WTC11 (cell line): ENCODE measurements around the gene KIAA0930. TPM values are rescaled to one million over a fixed set of nuclear protein-coding genes. Genes with fewer than 3 reads are reported as not detected.

Experiments used
- ATAC-seq: fragments of 200-7000 bp; cut with Tn5 transposase; 2 replicates; pipeline ENCODE4 v1.10.0; 2021; ENCODE audit warnings: mild to moderate bottlenecking, moderate library complexity
- CTCF ChIA-PET: fragments of 300-600 bp; sonication (Branson Sonifier 250); formaldehyde crosslinking; loops from one replicate; lab custom pipeline; 2021; ENCODE audit warnings: antibody characterized with exemption; lab: Charles Lee
- POLR2A ChIA-PET: fragments of 350-600 bp; sonication (Branson Sonifier 250); formaldehyde crosslinking; loops from one replicate; lab custom pipeline; 2021; ENCODE audit warnings: antibody characterized with exemption; lab: Charles Lee
- DNase-seq: peaks from one replicate; pipeline ENCODE4 v3.0.0; 2021; ENCODE audit warnings: low spot score
- H3K27ac Mint-ChIP-seq: 2 replicates; pipeline ENCODE4 v1.8.0; 2021; ENCODE audit warnings: mixed read lengths
- H3K27me3 Mint-ChIP-seq: 2 replicates; pipeline ENCODE4 v1.8.0; 2021; ENCODE audit warnings: low read depth, mild to moderate bottlenecking, moderate library complexity, mixed read lengths
- H3K36me3 Mint-ChIP-seq: 2 replicates; pipeline ENCODE4 v1.8.0; 2021; ENCODE audit warnings: mixed read lengths
- H3K4me1 Mint-ChIP-seq: 2 replicates; pipeline ENCODE4 v1.8.0; 2022; ENCODE audit warnings: mixed read lengths
- H3K4me3 Mint-ChIP-seq: 2 replicates; pipeline ENCODE4 v1.8.0; 2021; ENCODE audit warnings: mild to moderate bottlenecking, moderate library complexity, mixed read lengths
- H3K9me3 Mint-ChIP-seq: 2 replicates; pipeline ENCODE4 v1.8.0; 2021; ENCODE audit warnings: mixed read lengths
- FOXJ3 ChIP-seq: sonication (generic); formaldehyde crosslinking; IDR thresholded peaks from 2 replicates; pipeline ENCODE4 v1.9.0; 2021; ENCODE audit warnings: missing genetic modification reagents, mild to moderate bottlenecking, borderline replicate concordance
- FOXK1 ChIP-seq: sonication (generic); formaldehyde crosslinking; IDR thresholded peaks from 2 replicates; pipeline ENCODE4 v1.8.0; 2022; ENCODE audit warnings: mild to moderate bottlenecking, moderate library complexity, missing genetic modification reagents
- KAT7 ChIP-seq: sonication (generic); formaldehyde crosslinking; IDR thresholded peaks from 2 replicates; pipeline ENCODE4 v1.8.1; 2023; ENCODE audit warnings: missing genetic modification reagents, mild to moderate bottlenecking, borderline replicate concordance
- MXD4 ChIP-seq: fragments of 250-450 bp; sonication (Bioruptor Pico); IDR thresholded peaks from 2 replicates; pipeline ENCODE4 v1.8.0; 2021; ENCODE audit warnings: mild to moderate bottlenecking, moderate library complexity, borderline replicate concordance
- NFYB ChIP-seq: sonication (generic); formaldehyde crosslinking; conservative IDR thresholded peaks from 2 replicates; pipeline ENCODE4 v1.8.0; 2022; ENCODE audit warnings: low read depth, missing genetic modification reagents
- NR1H2 ChIP-seq: sonication (generic); formaldehyde crosslinking; IDR thresholded peaks from 2 replicates; pipeline ENCODE4 v1.9.0; 2021; ENCODE audit warnings: mild to moderate bottlenecking, moderate library complexity, missing genetic modification reagents
- NR2C2 ChIP-seq: sonication (generic); formaldehyde crosslinking; IDR thresholded peaks from 2 replicates; pipeline ENCODE4 v1.8.0; 2022; ENCODE audit warnings: mild to moderate bottlenecking, missing genetic modification reagents
- RORB ChIP-seq: fragments of 250-450 bp; sonication (Bioruptor Pico); IDR thresholded peaks from 2 replicates; pipeline ENCODE4 v1.9.0; 2021; ENCODE audit warnings: mild to moderate bottlenecking
- TCF7 ChIP-seq: sonication (generic); formaldehyde crosslinking; IDR thresholded peaks from 2 replicates; pipeline ENCODE4 v1.8.0; 2022; ENCODE audit warnings: mild to moderate bottlenecking, low read depth, missing genetic modification reagents, moderate library complexity
- TEAD1 ChIP-seq: sonication (generic); formaldehyde crosslinking; IDR thresholded peaks from 2 replicates; pipeline ENCODE4 v1.8.0; 2022; ENCODE audit warnings: mild to moderate bottlenecking, missing genetic modification reagents
- TEAD4 ChIP-seq: sonication (generic); formaldehyde crosslinking; IDR thresholded peaks from 2 replicates; pipeline ENCODE4 v1.8.0; 2022; ENCODE audit warnings: mild to moderate bottlenecking, missing genetic modification reagents
- USF1 ChIP-seq: sonication (generic); formaldehyde crosslinking; IDR thresholded peaks from 2 replicates; pipeline ENCODE4 v1.8.0; 2022; ENCODE audit warnings: mild to moderate bottlenecking, missing genetic modification reagents
- ZNF121 ChIP-seq: sonication (generic); formaldehyde crosslinking; IDR thresholded peaks from 2 replicates; pipeline ENCODE4 v1.8.0; 2023; ENCODE audit warnings: missing genetic modification reagents
- ZNF138 ChIP-seq: sonication (generic); formaldehyde crosslinking; conservative IDR thresholded peaks from 2 replicates; pipeline ENCODE4 v1.8.1; 2022; ENCODE audit warnings: mild to moderate bottlenecking, moderate library complexity, missing genetic modification reagents
- ZNF232 ChIP-seq: sonication (generic); formaldehyde crosslinking; IDR thresholded peaks from 2 replicates; pipeline ENCODE4 v1.8.0; 2022; ENCODE audit warnings: mild to moderate bottlenecking, missing genetic modification reagents
- ZNF423 ChIP-seq: fragments of 250-450 bp; sonication (Bioruptor Pico); IDR thresholded peaks from 2 replicates; pipeline ENCODE4 v2.1.2; 2022; ENCODE audit warnings: mild to moderate bottlenecking, moderate library complexity
- ZNF671 ChIP-seq: fragments of 250-450 bp; sonication (Bioruptor Pico); IDR thresholded peaks from 2 replicates; pipeline ENCODE4 v1.8.0; 2021; ENCODE audit warnings: mild to moderate bottlenecking
- total RNA-seq: library from RNA; stranded (reverse); gene quantifications from 3 replicates; pipeline ENCODE4 v1.2.3, GENCODE V29; 2021
- TF ChIP-seq, protein P1 (sequence below): sonication (generic); formaldehyde crosslinking; IDR thresholded peaks from 2 replicates; pipeline ENCODE4 v1.8.0; 2023; ENCODE audit warnings: missing genetic modification reagents, mild to moderate bottlenecking, borderline replicate concordance
- TF ChIP-seq, protein P2 (sequence below): sonication (generic); formaldehyde crosslinking; IDR thresholded peaks from 2 replicates; pipeline ENCODE4 v1.8.1; 2022; ENCODE audit warnings: mild to moderate bottlenecking, moderate library complexity, missing genetic modification reagents

Gene KIAA0930
- total RNA-seq, 1 experiment from 2014 or later: 62.1 TPM

DNA sequence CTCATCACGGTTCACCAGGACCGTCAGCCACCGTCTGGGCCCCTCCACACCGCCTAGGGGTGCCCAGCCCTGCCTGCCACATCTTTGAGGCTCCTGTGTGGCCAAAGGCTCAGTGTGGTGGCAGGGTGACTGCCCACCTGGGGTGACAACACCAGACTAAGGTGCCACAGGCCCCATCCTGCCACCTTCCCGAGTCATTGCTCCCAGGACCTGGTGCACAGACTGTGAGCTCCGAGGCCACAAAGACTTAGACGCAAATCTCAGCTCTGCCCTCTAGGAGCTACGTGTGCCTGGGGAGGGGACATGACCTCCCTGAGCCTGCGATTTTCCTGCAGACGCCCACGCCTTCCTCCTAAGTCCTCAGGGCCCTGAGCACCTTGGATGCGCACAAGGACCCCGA, 36.5 kb downstream of the KIAA0930 start:
- Mint-ChIP-seq H3K27me3 (no peaks in the 10 kb centered on the region), H3K4me1 (peaks cover 13% of the 10 kb centered on the region; the same call in 1 of the 2 replicates), H3K4me3 (no peak overlapping the region), H3K9me3 (no peaks in the 10 kb centered on the region), H3K27ac (no peak overlapping the region), H3K36me3 (peaks cover 4% of the 10 kb centered on the region)
- POLR2A ChIA-PET: no interaction called here
- TF ChIP-seq TEAD1 (CRISPR knock-in tag) (no peak), NR2C2 (no peak), USF1 (CRISPR knock-in tag) (no peak), ZNF121 (CRISPR knock-in tag) (no peak), KAT7 (CRISPR knock-in tag) (no peak), ZNF423 (CRISPR knock-in tag) (no peak), ZNF671 (CRISPR knock-in tag) (no peak), NR1H2 (CRISPR knock-in tag) (no peak), ZNF232 (CRISPR knock-in tag) (no peak), MXD4 (no peak)
- no peak for DNase-seq
- CTCF ChIA-PET: interaction anchor here (1.1 to 1.9 kb wide), 2 partner anchors 12 to 99 kb away, joined by 3 to 7 read pairs; no protein-coding TSS in a partner anchor
- ATAC-seq: no peak

GRCh38 chr22:45203150-45203951, 37.3 kb downstream of the KIAA0930 start:
- H3K27ac Mint-ChIP-seq: no peak overlapping the region
- POLR2A ChIA-PET: no interaction called here
- CTCF ChIA-PET: interaction anchor here (1.1 kb wide), 1 partner anchor 98 kb away, joined by 3 read pairs; no protein-coding TSS in a partner anchor
- TF ChIP-seq RORB (no peak), TEAD4 (CRISPR knock-in tag) (no peak), TEAD1 (CRISPR knock-in tag) (no peak), NFYB (CRISPR knock-in tag) (no peak), FOXJ3 (no peak), TCF7 (CRISPR knock-in tag) (no peak), ZNF671 (CRISPR knock-in tag) (no peak), ZNF138 (no peak), FOXK1 (CRISPR knock-in tag) (no peak), NR2C2 (no peak)
- TF ChIP-seq, protein P1, sequence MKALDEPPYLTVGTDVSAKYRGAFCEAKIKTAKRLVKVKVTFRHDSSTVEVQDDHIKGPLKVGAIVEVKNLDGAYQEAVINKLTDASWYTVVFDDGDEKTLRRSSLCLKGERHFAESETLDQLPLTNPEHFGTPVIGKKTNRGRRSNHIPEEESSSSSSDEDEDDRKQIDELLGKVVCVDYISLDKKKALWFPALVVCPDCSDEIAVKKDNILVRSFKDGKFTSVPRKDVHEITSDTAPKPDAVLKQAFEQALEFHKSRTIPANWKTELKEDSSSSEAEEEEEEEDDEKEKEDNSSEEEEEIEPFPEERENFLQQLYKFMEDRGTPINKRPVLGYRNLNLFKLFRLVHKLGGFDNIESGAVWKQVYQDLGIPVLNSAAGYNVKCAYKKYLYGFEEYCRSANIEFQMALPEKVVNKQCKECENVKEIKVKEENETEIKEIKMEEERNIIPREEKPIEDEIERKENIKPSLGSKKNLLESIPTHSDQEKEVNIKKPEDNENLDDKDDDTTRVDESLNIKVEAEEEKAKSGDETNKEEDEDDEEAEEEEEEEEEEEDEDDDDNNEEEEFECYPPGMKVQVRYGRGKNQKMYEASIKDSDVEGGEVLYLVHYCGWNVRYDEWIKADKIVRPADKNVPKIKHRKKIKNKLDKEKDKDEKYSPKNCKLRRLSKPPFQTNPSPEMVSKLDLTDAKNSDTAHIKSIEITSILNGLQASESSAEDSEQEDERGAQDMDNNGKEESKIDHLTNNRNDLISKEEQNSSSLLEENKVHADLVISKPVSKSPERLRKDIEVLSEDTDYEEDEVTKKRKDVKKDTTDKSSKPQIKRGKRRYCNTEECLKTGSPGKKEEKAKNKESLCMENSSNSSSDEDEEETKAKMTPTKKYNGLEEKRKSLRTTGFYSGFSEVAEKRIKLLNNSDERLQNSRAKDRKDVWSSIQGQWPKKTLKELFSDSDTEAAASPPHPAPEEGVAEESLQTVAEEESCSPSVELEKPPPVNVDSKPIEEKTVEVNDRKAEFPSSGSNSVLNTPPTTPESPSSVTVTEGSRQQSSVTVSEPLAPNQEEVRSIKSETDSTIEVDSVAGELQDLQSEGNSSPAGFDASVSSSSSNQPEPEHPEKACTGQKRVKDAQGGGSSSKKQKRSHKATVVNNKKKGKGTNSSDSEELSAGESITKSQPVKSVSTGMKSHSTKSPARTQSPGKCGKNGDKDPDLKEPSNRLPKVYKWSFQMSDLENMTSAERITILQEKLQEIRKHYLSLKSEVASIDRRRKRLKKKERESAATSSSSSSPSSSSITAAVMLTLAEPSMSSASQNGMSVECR (CRISPR knock-in tag): no peak
- TF ChIP-seq, protein P2, sequence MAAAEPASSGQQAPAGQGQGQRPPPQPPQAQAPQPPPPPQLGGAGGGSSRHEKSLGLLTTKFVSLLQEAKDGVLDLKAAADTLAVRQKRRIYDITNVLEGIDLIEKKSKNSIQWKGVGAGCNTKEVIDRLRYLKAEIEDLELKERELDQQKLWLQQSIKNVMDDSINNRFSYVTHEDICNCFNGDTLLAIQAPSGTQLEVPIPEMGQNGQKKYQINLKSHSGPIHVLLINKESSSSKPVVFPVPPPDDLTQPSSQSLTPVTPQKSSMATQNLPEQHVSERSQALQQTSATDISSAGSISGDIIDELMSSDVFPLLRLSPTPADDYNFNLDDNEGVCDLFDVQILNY (CRISPR knock-in tag): no peak
- TF ChIP-seq, all 79 proteins: peak for 0
- ATAC-seq: no peak
- Mint-ChIP-seq H3K27me3 (no peaks in the 10 kb centered on the region), H3K9me3 (no peaks in the 10 kb centered on the region), H3K4me1 (peaks cover 18% of the 10 kb centered on the region), H3K4me3 (no peak overlapping the region), H3K36me3 (peaks cover 4% of the 10 kb centered on the region)
- no peak for DNase-seq
